ENCODE measurements around the gene TCF3. TPM values are rescaled to one million over a fixed set of nuclear protein-coding genes. Genes with fewer than 3 reads are reported as not detected.

The TCF3 gene
- total RNA-seq, 6 donors from 2014 or later: 32.9 to 88.2 (median 53.3) TPM

- Histone ChIP-seq H3K27me3 (no peaks in the 10 kb centered on the region), H3K4me3 (no peak overlapping the region), H3K4me1 (no peaks in the 10 kb centered on the region), H3K27ac (no peak overlapping the region), H3K36me3 (peaks cover 0 to 16% (median 5%) of the 10 kb centered on the region in 4 donors), H3K9me3 (no peaks in the 10 kb centered on the region)
- TF ChIP-seq EP300 (IDR thresholded peaks at IDR 0.05): no peak
- TF ChIP-seq POLR2AphosphoS5 (IDR thresholded peaks at IDR 0.05): no peak
- no peak for TF ChIP-seq POLR2A (IDR thresholded peaks at IDR 0.05)
- no peak for TF ChIP-seq CTCF (IDR thresholded peaks at IDR 0.05)
- ATAC-seq (ENCODE audit: low FRiP score in 2 of 2) (no peak), DNase-seq (no peak)
- 61 to 70% methylated on average over 16 to 21 of the region's 25 CpGs for WGBS, 2 donors
Measured at GRCh38 chr19:1560286-1560882, 92.0 kb downstream of the TCF3 start.

Small RNA genes within 50 kb of the gene (small RNA-seq; reads per million reads assigned to genes)
- 0 reads per million in 4 donors for gene AC005943.2
- gene RN7SL477P: 0 reads per million in 4 donors
- gene RNU6-1223P: 0 reads per million in 4 donors

Other genes starting within 250 kb of the TCF3 start
- gene DAZAP1, start 245.0 kb downstream of the TCF3 start, total RNA-seq: 100 to 1,000 TPM in 1 of 6 donors, 10 to 100 TPM in 5; 38.9 to 107 (median 78.7) TPM
- gene RPS15, start 214.2 kb downstream of the TCF3 start, total RNA-seq: 1,000 to 10,000 TPM in 5 of 6 donors, 100 to 1,000 TPM in 1; 825 to 2,012 (median 1,317) TPM
- 1 to 10 TPM in 1 of 6 donors, under 1 TPM in 4, not detected in 1; 0.06 to 1.0 (median 0.11) TPM for gene APC2, start 202.5 kb downstream of the TCF3 start, total RNA-seq
- gene C19orf25, start 173.4 kb downstream of the TCF3 start, total RNA-seq: 10 to 100 TPM; 27.2 to 82.8 (median 37.5) TPM
- 10 to 100 TPM in 2 of 6 donors, 1 to 10 TPM in 4; 2.7 to 47.1 (median 6.8) TPM for gene PCSK4, start 162.3 kb downstream of the TCF3 start, total RNA-seq
- 1 to 10 TPM; 2.0 to 7.8 (median 3.1) TPM for gene REEP6, start 161.4 kb downstream of the TCF3 start, total RNA-seq
- gene ADAMTSL5, start 139.6 kb downstream of the TCF3 start, total RNA-seq: 10 to 100 TPM in 1 of 6 donors, 1 to 10 TPM in 4, under 1 TPM in 1; 0.89 to 11.5 (median 4.9) TPM
- gene PLK5, start 128.5 kb downstream of the TCF3 start, total RNA-seq: not detected
- 10 to 100 TPM; 18.0 to 43.7 (median 26.5) TPM for gene MEX3D, start 84.3 kb downstream of the TCF3 start, total RNA-seq
- gene MBD3, start 59.8 kb downstream of the TCF3 start, total RNA-seq: 100 to 1,000 TPM in 3 of 6 donors, 10 to 100 TPM in 3; 65.1 to 158 (median 107) TPM
- 100 to 1,000 TPM in 2 of 6 donors, 10 to 100 TPM in 4; 10.5 to 216 (median 67.3) TPM for gene UQCR11, start 47.2 kb downstream of the TCF3 start, total RNA-seq
- not detected for gene ONECUT3, start 100.9 kb upstream of the TCF3 start, total RNA-seq
- gene ATP8B3, start 159.7 kb upstream of the TCF3 start, total RNA-seq: 1 to 10 TPM in 3 of 6 donors, under 1 TPM in 3; under 0.01 to 6.2 (median 1.1) TPM
- gene REXO1, start 195.9 kb upstream of the TCF3 start, total RNA-seq: 100 to 1,000 TPM in 1 of 6 donors, 10 to 100 TPM in 5; 17.0 to 106 (median 38.8) TPM
- gene KLF16, start 211.0 kb upstream of the TCF3 start, total RNA-seq: 10 to 100 TPM in 4 of 6 donors, 1 to 10 TPM in 2; 6.9 to 39.9 (median 16.4) TPM
- 100 to 1,000 TPM in 4 of 6 donors, 10 to 100 TPM in 2; 63.4 to 143 (median 108) TPM for gene ABHD17A, start 232.9 kb upstream of the TCF3 start, total RNA-seq